ENCODE data around the gene IWS1. TPM values are rescaled to one million over a fixed set of nuclear protein-coding genes. Genes with fewer than 3 reads are reported as not detected.

Gene IWS1
- total RNA-seq, 1 donor from 2014 or later = 39.8 TPM

DNA sequence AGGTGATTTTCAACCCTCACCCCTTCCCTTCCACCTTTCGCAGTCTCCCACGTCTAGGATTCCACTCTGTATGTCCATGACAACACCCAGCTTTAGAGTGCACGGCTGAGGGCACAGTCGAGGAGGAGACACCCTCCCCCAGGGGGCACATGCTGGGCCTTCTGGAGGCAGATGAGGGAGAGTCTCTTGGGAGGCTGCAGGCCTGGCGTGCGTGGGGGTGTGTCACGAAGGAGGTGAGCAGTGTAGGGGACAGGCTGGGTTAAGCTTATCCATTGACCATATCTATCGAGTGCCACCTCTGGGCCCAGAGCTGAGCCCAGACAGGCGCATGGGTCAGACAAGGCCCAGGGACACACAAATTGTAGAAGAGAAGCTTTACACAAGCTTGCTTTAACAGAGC lies 89.2 kb downstream of the IWS1 start:
- peaks cover 11% of the 10 kb centered on the region for H3K9me3 Mint-ChIP-seq (ENCODE audit: unreplicated experiment)
- TF ChIP-seq, protein P1, sequence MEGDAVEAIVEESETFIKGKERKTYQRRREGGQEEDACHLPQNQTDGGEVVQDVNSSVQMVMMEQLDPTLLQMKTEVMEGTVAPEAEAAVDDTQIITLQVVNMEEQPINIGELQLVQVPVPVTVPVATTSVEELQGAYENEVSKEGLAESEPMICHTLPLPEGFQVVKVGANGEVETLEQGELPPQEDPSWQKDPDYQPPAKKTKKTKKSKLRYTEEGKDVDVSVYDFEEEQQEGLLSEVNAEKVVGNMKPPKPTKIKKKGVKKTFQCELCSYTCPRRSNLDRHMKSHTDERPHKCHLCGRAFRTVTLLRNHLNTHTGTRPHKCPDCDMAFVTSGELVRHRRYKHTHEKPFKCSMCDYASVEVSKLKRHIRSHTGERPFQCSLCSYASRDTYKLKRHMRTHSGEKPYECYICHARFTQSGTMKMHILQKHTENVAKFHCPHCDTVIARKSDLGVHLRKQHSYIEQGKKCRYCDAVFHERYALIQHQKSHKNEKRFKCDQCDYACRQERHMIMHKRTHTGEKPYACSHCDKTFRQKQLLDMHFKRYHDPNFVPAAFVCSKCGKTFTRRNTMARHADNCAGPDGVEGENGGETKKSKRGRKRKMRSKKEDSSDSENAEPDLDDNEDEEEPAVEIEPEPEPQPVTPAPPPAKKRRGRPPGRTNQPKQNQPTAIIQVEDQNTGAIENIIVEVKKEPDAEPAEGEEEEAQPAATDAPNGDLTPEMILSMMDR (IDR thresholded peaks at IDR 0.05) = no peak
- peaks cover 3% of the 10 kb centered on the region for H3K4me1 Mint-ChIP-seq (ENCODE audit: unreplicated experiment)
- peak; percentile 79 for DNase-seq (ENCODE audit: extremely low spot score, unreplicated experiment)
- H3K4me3 Mint-ChIP-seq (ENCODE audit: unreplicated experiment) = no peak overlapping the region
- H3K27ac Mint-ChIP-seq (ENCODE audit: unreplicated experiment) = no peak overlapping the region
- peaks cover 6% of the 10 kb centered on the region for H3K36me3 Mint-ChIP-seq (ENCODE audit: unreplicated experiment)
- no peaks in the 10 kb centered on the region for H3K27me3 Mint-ChIP-seq (ENCODE audit: unreplicated experiment)

DNA sequence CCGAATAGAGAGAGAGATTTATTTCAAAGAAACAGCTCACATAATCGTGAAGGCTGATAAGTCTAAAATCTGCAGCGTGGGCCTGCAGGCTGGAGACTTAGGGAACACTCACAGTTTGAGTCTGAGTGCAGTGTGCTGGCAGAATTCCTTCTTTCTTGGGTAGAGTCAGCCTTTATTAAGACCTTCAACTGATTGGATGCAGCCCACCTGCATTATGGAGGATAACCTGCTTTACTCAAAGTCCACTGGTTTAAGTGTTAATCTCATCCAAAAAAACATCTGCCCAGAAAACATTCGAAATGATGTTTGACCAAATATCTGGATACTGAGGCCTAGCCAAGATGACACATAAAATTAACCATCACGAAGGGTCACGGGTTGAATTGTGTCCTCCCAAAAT lies 91.8 kb downstream of the IWS1 start:
- Mint-ChIP-seq H3K27ac (ENCODE audit: unreplicated experiment) (no peak overlapping the region), H3K9me3 (ENCODE audit: unreplicated experiment) (no peaks in the 10 kb centered on the region), H3K27me3 (ENCODE audit: unreplicated experiment) (no peaks in the 10 kb centered on the region), H3K4me1 (ENCODE audit: unreplicated experiment) (peaks cover 11% of the 10 kb centered on the region), H3K4me3 (ENCODE audit: unreplicated experiment) (no peak overlapping the region), H3K36me3 (ENCODE audit: unreplicated experiment) (no peaks in the 10 kb centered on the region)
- TF ChIP-seq, protein P1 (IDR thresholded peaks at IDR 0.05) = no peak
- DNase-seq (ENCODE audit: extremely low spot score, unreplicated experiment) = peak; percentile 48

DNA sequence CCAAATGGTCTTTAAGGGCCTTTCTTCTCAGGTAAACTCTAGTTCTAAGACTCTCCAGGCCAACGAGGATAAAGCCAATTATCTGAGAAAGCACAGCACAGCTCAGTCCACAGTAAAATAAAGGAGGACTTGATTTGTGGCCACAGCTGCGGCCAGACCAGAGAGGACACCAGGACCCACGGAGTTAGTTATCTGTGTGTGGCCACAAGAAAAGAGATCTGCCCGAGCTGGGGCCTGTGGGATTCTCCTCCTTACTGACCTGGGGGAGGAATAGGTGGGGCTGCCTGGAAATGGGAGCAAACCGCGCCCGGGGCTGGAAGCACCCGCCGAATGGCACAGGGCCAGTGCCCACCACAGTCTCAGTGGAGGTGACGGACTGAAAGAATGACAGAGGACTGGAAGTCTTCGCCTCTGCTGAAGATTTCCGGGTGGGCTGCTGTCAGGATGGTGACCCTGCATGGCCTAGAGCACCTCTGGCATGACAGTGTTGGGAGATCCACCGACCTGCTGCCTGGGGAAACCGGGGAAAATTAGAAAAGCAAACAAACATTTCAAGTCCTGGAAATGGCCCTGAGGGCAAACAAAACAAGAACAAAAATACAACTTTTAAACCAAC lies 94.8 kb downstream of the IWS1 start:
- TF ChIP-seq, protein P1 (IDR thresholded peaks at IDR 0.05) = no peak
- no peaks in the 10 kb centered on the region for H3K27me3 Mint-ChIP-seq (ENCODE audit: unreplicated experiment)
- DNase-seq (ENCODE audit: extremely low spot score, unreplicated experiment) = peak; percentile 80
- no peak overlapping the region for H3K4me3 Mint-ChIP-seq (ENCODE audit: unreplicated experiment)
- peak overlapping the region; percentile 32 for H3K27ac Mint-ChIP-seq (ENCODE audit: unreplicated experiment)
- H3K9me3 Mint-ChIP-seq (ENCODE audit: unreplicated experiment) = no peaks in the 10 kb centered on the region
- H3K4me1 Mint-ChIP-seq (ENCODE audit: unreplicated experiment) = peaks cover 11% of the 10 kb centered on the region
- no peaks in the 10 kb centered on the region for H3K36me3 Mint-ChIP-seq (ENCODE audit: unreplicated experiment)

Other genes starting within 250 kb of the IWS1 start
- 47.8 and 50.3 TPM in 2 replicates for gene ERCC3, start 232.3 kb downstream of the IWS1 start, total RNA-seq
- gene MAP3K2, start 138.5 kb downstream of the IWS1 start, total RNA-seq = 60.9 and 63.9 TPM in 2 replicates
- 1.6 and 2.5 TPM in 2 replicates for gene PROC, start 108.1 kb downstream of the IWS1 start, total RNA-seq
- gene MYO7B, start 9.2 kb upstream of the IWS1 start, total RNA-seq = not detected in 2 replicates
- gene GPR17, start 119.7 kb upstream of the IWS1 start, total RNA-seq = not detected in 2 replicates
- 49.3 and 51.0 TPM in 2 replicates for gene LIMS2, start 149.0 kb upstream of the IWS1 start, total RNA-seq
- 7.5 and 8.4 TPM in 2 replicates for gene SFT2D3, start 175.0 kb upstream of the IWS1 start, total RNA-seq

Measured in osteocyte (in vitro differentiated cells).